NCI-H187 (cell line): Measurements from ENCODE around the gene PDPK1.
"Not testable (repeated sequence)": the region's sequence is repeated elsewhere in the genome, so short reads cannot be mapped to it uniquely, and the experiment has no call there.

Source experiments
- DNase-seq, 2 experiments: peaks; one replicate each; lab custom pipeline; 2025; lab: John Stamatoyannopoulos, UW

PDPK1 gene

GRCh38 chr16:2587891-2588565 lies 50.2 kb downstream of the PDPK1 start:
- no peak for DNase-seq

GRCh38 chr16:2591476-2592240 lies 53.8 kb downstream of the PDPK1 start:
- no peak for DNase-seq

- DNase-seq: no peak
Observed at GRCh38 chr16:2592786-2593185, 55.0 kb downstream of the PDPK1 start.

GRCh38 chr16:2595393-2596205 lies 57.8 kb downstream of the PDPK1 start:
- no peak for DNase-seq

- DNase-seq: no peak
Observed at GRCh38 chr16:2596747-2597559, 59.1 kb downstream of the PDPK1 start.

GRCh38 chr16:2597560-2597902 lies 59.7 kb downstream of the PDPK1 start:
- DNase-seq: no peak

- DNase-seq: no peak
Observed at GRCh38 chr16:2598133-2598641, 60.4 kb downstream of the PDPK1 start.

- DNase-seq: no peak
Observed at GRCh38 chr16:2598723-2599122, 60.9 kb downstream of the PDPK1 start.

- not testable (repeated sequence) for DNase-seq
Observed at GRCh38 chr16:2599165-2599564, 61.3 kb downstream of the PDPK1 start.

- not testable (repeated sequence) for DNase-seq
Observed at GRCh38 chr16:2599785-2600184, 62.0 kb downstream of the PDPK1 start.

GRCh38 chr16:2601301-2602025 lies 63.6 kb downstream of the PDPK1 start:
- not testable (repeated sequence) for DNase-seq

- DNase-seq: not testable (repeated sequence)
Observed at GRCh38 chr16:2602175-2602574, 64.4 kb downstream of the PDPK1 start.

- DNase-seq: peak; percentile 94 to 96
Observed at GRCh38 chr16:2603165-2604015, 65.6 kb downstream of the PDPK1 start.

GRCh38 chr16:2604016-2604369 lies 66.2 kb downstream of the PDPK1 start:
- DNase-seq: not testable (repeated sequence)

- not testable (repeated sequence) for DNase-seq
Observed at GRCh38 chr16:2606820-2607219, 69.0 kb downstream of the PDPK1 start.

- DNase-seq: not testable (repeated sequence)
Observed at GRCh38 chr16:2609345-2609744, 71.5 kb downstream of the PDPK1 start.

- DNase-seq: no peak
Observed at GRCh38 chr16:2609827-2610470, 72.1 kb downstream of the PDPK1 start.

GRCh38 chr16:2610781-2611498 lies 73.1 kb downstream of the PDPK1 start:
- DNase-seq: no peak

- DNase-seq: no peak
Observed at GRCh38 chr16:2611499-2611862, 73.7 kb downstream of the PDPK1 start.
